Measurements from ENCODE around the gene FAM117A. TPM values are rescaled to one million over a fixed set of nuclear protein-coding genes. Genes with fewer than 3 reads are reported as not detected.

Gene FAM117A
- total RNA-seq, 1 donor from 2014 or later = 4.9 TPM

DNA sequence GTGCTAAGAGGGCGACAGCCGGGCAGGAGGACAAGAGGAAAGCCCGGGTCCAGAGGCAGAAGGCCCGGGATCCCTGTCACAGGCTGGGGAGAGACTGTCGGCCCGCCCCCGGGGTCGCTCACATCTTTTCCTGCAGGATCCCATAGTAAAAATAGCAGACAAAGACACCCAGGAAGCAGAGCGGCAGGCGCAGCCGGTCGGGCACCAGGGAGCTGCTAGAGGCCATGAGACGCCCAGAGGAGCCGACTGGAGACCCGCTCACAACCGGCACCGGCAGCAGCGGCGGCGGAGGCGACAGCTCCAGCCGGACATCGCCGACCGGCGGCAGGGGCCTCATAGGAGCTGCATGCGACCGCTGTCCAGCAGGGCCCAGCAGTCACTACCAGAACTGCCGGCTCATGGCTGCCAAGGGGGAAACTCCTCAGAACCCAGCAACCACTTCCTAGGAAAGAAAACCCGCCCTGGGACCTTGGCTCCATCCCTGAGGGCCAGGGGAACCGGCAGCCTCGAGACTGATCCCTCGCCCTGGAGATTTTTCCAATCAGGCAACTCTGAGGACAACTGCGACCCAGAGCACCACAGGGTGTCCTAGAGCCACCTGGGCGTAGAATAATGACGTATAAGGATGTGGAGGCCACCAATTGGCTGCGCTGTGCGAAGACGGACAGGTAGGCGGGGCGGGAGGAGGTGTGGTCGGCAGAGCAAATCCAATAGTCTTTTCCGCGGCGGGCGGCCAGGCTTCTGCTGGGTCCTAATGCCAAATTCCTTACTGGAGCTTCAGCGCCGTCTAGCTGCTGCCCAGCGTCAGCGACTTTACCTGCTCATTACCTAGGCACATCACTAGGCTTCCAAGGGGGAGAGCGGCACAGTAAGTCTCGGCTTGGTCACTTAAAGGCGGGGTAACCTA is 56.1 kb downstream of the FAM117A start, which contains the start of gene SLC35B1:
Gene SLC35B1, minus strand, starts transcription at position 357 of the 907 bp plus-strand sequence. Its CDS starts 131 bp downstream, at position 226.
- DNase-seq = peak; percentile 99

DNA sequence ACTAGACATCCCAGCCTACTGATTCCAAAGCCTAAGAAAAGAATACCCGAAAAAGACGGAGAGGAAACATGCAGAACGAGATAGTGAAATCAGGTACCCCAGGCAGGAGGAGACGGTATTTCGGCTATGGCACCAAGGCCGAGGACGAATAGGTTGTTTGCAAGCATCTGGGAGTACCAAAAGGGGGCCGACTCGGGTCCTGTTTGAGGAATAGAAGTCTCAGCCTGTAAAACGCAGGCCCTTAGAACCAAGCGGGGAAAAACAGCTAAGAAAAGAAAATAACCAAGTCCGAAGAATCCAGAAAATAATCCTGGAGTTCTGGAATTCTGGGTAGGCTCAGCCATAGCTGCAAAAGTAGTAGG is 56.7 kb downstream of the FAM117A start:
- no peak for DNase-seq

GRCh38 chr17:49705254-49705653 is 58.7 kb downstream of the FAM117A start:
- DNase-seq = no peak

DNA sequence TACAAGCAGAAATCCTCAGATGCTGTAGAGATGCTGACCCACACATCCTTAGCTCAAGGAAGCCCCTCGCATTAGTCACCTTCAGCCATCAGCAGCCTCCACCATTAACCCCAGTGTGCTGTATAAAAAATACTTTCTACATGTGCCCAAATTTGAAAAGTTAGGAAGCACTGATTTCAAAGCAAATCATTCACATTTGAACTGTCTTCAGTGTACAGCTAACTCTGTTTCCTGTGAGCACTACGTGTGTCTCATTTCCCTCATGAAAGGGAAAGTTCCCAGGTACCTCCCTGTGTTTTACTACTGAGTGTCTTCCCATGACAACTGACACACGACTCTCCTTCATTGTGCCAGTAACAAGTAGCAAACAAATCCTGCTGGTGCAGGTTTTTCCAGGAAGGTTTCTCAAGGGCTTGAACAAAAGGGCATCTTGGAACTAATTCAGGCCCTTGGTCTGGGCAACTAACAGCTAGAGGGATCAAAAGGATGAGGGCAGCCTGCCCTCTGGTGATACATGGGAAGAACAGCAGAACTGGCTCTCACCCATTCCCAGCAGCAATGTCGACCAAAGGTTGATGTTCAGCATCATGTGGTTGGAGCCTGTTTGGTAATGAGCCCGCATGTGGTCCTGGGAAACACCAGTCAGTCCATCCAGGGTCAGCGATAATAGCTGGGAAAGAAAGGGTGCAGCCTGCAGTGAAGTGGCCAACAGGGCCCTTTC is 60.2 kb downstream of the FAM117A start:
- no peak for DNase-seq

DNA sequence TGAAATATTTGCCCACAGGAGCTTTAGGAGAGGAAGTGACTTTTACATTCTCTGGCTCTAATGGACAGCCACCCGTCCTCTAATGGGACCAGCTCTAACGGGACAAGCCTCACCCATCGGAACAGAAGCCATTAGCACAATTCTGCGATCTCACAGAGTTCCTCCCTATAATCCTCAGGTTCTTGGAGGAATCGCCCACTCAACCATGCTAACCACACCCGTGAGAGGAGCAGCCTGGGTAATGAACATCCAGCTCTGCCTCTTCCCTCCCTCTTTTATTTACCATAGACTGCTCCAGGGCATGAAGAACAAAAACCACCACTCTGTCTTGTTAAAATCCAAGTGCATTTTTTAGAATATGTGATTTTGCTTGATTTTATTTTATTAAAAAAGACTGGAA is 63.0 kb downstream of the FAM117A start:
- DNase-seq = no peak

GRCh38 chr17:49699966-49700575 is 63.9 kb downstream of the FAM117A start:
- no peak for DNase-seq

DNA sequence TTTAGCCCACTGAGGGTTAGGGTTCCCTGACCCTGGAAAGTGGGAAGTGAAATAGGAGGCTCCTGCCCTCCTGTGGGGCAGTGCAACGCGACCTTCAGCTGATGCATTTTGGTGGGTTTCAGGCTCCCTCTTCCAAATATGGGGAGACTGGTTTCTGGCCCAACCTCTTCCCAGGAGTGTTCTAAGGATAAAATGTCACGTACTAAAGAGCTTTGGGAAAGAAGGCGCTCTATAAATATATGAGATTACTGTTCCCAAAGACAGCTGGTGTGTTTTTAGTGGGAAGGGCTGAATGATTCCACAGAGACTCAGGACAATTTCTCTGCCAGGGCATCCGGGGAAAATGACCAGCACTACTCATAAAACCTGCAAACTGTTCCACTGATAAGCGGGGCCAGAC is 65.9 kb downstream of the FAM117A start:
- no peak for DNase-seq

DNA sequence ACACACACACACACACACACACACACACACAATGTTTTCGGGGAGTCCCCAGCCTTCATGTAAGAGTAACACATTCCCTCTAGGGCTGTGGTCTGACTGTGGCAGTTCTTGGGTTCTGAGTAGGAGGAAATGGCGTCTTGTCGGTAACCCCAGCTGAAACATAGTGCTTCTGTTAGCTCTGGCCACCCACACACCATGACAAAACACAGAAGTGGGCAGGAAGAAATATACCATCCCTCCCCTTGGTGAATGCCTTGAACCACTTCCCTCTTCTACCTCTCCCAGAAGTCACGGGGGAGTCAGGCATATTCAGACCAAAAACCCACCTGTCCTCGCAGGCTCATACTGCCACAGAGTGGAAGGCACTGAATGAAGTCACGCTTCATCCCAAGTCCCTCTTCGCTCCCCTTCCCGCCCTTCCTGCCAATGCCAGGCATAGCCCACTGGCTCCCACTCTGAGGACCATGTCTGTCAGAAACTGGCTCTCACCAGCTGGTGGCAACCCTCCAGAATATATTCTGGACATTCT is 67.6 kb downstream of the FAM117A start:
- no peak for DNase-seq

GRCh38 chr17:49695698-49696232 is 68.2 kb downstream of the FAM117A start:
- no peak for DNase-seq

GRCh38 chr17:49694847-49695697 is 68.9 kb downstream of the FAM117A start:
- DNase-seq = peak; percentile 9

DNA sequence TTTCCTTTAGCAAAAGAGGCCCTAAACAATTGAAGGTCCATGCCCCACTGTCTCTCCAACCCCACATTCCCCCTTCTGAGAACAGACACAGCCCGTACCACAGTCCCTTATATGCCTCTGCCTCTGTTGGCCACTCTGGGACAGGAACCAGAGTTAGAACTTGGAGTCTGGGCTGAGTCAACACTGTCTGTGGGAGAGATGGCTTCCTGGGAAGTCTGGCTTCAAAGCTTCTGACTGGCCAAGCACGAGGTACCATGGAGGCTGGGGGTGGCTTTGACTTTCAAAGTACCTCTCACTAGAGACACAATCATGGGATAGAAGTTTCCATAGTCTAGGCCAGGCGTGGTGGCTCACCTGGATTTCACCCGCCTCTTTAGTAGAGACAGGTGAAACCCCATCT is 71.2 kb downstream of the FAM117A start:
- DNase-seq = no peak

DNA sequence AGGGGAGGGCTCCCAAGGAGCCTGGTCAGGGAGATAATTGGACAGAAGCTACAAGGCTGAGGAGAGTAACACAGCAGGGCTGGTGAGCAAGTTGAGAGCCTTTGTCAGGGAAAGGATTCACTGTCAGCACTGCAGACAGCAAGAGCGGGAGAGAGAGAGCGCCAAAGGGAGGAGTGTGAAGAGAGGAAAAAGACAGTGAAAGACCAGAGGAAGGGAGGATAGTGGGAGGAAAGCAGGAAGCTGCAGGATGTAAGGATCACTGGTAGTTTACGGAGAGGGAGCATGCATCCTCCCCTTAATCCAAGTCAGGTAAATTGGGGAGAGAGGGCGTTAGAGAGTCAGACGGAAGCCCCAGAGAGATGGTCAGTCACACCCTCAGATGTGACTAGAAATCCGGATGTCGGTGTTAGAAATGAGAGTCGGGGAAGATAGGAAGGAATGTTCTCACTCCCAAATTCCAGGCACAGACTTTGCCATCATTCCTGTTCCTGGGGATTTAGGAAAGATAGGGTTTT is 72.2 kb downstream of the FAM117A start:
- no peak for DNase-seq

DNA sequence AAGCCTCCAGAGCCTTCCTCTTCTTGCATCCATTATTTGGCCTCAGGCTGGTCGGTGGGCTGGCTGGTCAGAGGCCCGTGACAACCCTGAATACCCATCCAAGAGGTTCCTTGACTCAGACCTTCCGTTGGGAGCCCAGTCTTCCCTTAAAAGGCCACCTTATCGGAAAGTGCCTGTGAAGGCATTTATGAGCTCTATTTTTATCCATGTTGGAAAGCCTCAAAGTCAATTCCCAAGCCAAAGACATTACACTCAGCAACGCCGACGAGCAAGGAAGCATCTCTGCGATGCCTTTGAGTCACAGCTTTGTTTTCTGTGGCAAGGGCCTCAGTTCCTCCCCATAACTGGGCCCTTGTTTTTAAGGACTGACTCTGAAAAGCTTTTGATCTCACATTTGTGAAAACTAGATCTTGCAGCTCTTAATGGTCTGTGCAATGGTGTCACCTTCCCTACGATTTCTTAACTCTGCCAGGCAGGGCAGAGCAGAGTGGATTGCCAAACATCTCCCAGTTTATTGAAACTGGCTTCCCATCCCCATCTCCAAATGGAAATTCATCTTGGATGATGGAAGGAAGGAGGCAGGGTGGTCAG is 72.8 kb downstream of the FAM117A start:
- DNase-seq = no peak

DNA sequence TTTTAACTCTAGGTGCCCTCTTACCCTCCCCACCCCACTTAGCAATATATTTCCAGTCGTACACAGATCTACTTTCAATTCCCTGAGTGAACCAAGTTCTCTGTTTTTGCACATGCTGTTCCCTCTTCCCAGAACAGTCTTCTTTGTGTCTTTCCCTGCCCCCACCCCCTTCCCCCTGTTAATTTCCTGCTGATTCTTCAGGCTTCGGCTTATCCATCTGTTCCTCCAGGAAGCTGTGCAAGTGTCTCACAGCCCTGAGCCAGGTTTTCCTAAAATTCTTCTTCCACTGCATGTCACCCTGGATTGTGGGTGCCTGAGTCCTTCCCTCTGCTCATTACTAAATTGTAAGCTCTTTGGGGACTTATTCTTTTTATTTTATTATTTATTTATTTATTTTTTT is 73.7 kb downstream of the FAM117A start:
- no peak for DNase-seq

GRCh38 chr17:49688848-49689247 is 75.1 kb downstream of the FAM117A start:
- no peak for DNase-seq

GRCh38 chr17:49687878-49688491 is 75.9 kb downstream of the FAM117A start:
- DNase-seq = peak; percentile 40

GRCh38 chr17:49681106-49681979 is 82.6 kb downstream of the FAM117A start:
- no peak for DNase-seq

- no peak for DNase-seq
Observed at GRCh38 chr17:49680314-49680713, 83.6 kb downstream of the FAM117A start.
